ENCODE results near the gene FADS2.

Gene FADS2

GRCh38 chr11:61848631-61849030, 20.5 kb downstream of the FADS2 start:
- H3K27ac Mint-ChIP-seq: no peak overlapping the region
- H3K4me3 Mint-ChIP-seq: no peak overlapping the region
- TF ChIP-seq CTCF (IDR thresholded peaks at IDR 0.05; ENCODE audit: unreplicated experiment in 3 of 3): no peak
- no peaks in the 10 kb centered on the region for H3K27me3 Mint-ChIP-seq (ENCODE audit: low read depth)
- H3K36me3 Mint-ChIP-seq (ENCODE audit: low read depth): peaks cover 70% of the 10 kb centered on the region
- H3K4me1 Mint-ChIP-seq: peaks cover 10% of the 10 kb centered on the region
- H3K9me3 Mint-ChIP-seq: no peaks in the 10 kb centered on the region

GRCh38 chr11:61850687-61851086, 22.6 kb downstream of the FADS2 start:
- no peak overlapping the region for H3K27ac Mint-ChIP-seq
- TF ChIP-seq CTCF (IDR thresholded peaks at IDR 0.05; ENCODE audit: unreplicated experiment in 3 of 3): no peak
- peaks cover 9% of the 10 kb centered on the region for H3K4me1 Mint-ChIP-seq
- H3K4me3 Mint-ChIP-seq: no peak overlapping the region
- no peaks in the 10 kb centered on the region for H3K9me3 Mint-ChIP-seq
- H3K27me3 Mint-ChIP-seq (ENCODE audit: low read depth): no peaks in the 10 kb centered on the region
- peaks cover 72% of the 10 kb centered on the region for H3K36me3 Mint-ChIP-seq (ENCODE audit: low read depth)

GRCh38 chr11:61851113-61851899, 23.2 kb downstream of the FADS2 start:
- no peak for TF ChIP-seq CTCF (IDR thresholded peaks at IDR 0.05; ENCODE audit: unreplicated experiment in 3 of 3)
- no peak overlapping the region for H3K4me3 Mint-ChIP-seq
- H3K4me1 Mint-ChIP-seq: peaks cover 3% of the 10 kb centered on the region
- H3K27ac Mint-ChIP-seq: no peak overlapping the region
- H3K36me3 Mint-ChIP-seq (ENCODE audit: low read depth): peaks cover 68% of the 10 kb centered on the region
- H3K27me3 Mint-ChIP-seq (ENCODE audit: low read depth): no peaks in the 10 kb centered on the region
- no peaks in the 10 kb centered on the region for H3K9me3 Mint-ChIP-seq

GRCh38 chr11:61851900-61852295, 23.8 kb downstream of the FADS2 start:
- peaks cover 62% of the 10 kb centered on the region for H3K36me3 Mint-ChIP-seq (ENCODE audit: low read depth)
- no peak for TF ChIP-seq CTCF (IDR thresholded peaks at IDR 0.05; ENCODE audit: unreplicated experiment in 3 of 3)
- H3K4me3 Mint-ChIP-seq: no peak overlapping the region
- no peaks in the 10 kb centered on the region for H3K4me1 Mint-ChIP-seq
- H3K9me3 Mint-ChIP-seq: no peaks in the 10 kb centered on the region
- H3K27ac Mint-ChIP-seq: no peak overlapping the region
- no peaks in the 10 kb centered on the region for H3K27me3 Mint-ChIP-seq (ENCODE audit: low read depth)

GRCh38 chr11:61853698-61854169, 25.6 kb downstream of the FADS2 start:
- TF ChIP-seq CTCF (IDR thresholded peaks at IDR 0.05; ENCODE audit: unreplicated experiment in 3 of 3): no peak

More at GRCh38 chr11:61853698-61854169, 25.6 kb downstream of the FADS2 start:
- no peak overlapping the region for H3K4me3 Mint-ChIP-seq
- no peaks in the 10 kb centered on the region for H3K4me1 Mint-ChIP-seq
- no peak overlapping the region for H3K27ac Mint-ChIP-seq
- no peaks in the 10 kb centered on the region for H3K27me3 Mint-ChIP-seq (ENCODE audit: low read depth)
- peaks cover 47% of the 10 kb centered on the region for H3K36me3 Mint-ChIP-seq (ENCODE audit: low read depth)
- no peaks in the 10 kb centered on the region for H3K9me3 Mint-ChIP-seq

Measured in nephron (organoid).